Activated T-cell treated with anti-CD3 and anti-CD28 coated beads, Interleukin-2, amount 50 U/mL, for 1 hour (primary cell): ENCODE measurements around the gene BTBD16.

ENCODE experiments used
- DNase-seq: peaks from one replicate; pipeline ENCODE4 v3.0.0-alpha.2; 2020

BTBD16 gene

GRCh38 chr10:122323941-122324675 lies 53.0 kb downstream of the BTBD16 start:
- DNase-seq, result no peak

DNA sequence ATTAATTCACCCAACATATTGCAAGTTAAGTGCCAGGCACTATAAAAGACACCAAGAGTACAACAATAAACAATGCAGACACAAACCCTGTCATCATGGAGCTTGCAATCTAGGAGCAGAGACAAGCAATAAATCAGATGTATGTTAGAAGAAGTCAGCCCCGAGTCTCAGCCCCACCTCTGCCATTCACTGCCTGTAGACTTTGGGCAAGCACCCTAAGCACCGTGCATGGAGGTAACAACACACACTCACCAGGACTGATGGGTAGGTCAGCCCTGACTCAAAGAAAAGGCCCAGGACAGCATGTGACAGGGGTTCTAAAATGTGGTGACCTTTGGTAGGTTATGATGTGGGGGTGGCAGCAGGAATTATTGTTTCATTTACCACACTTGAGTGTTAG lies 54.1 kb downstream of the BTBD16 start:
- no peak for DNase-seq

GRCh38 chr10:122326385-122326784 lies 55.3 kb downstream of the BTBD16 start:
- no peak for DNase-seq

- DNase-seq, result no peak
These were observed 55.7 kb downstream of the BTBD16 start for GRCh38 chr10:122326806-122327205.

DNA sequence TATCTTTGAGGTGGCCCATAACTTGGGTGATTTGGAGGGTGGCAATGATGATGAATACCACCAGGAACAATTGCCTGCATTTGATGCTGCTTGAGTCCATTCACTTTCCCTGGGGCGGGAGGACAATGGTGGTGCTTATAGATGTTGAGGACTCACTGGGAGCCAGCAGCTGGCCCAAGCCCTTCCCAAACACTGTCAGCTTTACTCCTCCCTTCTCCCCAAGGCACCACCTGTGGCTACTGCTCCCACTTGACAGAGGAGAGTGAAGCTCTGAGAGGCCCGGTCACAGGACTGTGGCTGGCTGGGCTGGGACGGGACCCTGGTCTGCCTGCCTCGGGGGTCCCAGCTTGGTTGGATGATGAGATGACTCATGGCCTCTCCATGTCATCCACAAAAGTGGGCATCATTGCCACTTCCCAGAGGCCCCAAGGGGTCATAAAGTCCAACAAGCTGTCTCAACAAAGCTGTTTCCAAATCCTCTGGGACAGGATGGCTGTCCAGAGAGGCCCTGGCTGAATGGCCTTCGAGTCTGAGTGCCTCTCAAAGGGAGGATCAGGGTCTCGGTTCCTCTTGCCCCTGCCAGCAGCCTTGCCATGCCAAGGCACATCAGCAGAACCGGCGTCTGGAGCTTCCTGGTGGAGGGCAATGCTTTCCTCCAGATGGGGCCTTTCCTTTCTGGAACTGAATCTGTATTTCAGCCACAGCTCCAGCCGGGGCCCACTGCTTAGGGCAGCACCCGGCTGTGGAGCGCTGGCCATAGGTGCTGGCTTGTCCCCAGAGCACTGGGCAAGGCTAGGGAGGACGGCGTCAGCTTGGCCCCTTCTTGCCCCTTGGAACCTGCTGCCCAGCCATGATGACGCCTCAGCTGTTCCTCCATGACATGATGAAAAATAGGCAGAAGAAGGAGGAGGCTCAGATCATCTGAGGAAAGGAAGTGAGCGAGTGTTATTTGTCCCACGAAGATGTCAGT lies 56.4 kb downstream of the BTBD16 start:
- DNase-seq, result no peak

DNA sequence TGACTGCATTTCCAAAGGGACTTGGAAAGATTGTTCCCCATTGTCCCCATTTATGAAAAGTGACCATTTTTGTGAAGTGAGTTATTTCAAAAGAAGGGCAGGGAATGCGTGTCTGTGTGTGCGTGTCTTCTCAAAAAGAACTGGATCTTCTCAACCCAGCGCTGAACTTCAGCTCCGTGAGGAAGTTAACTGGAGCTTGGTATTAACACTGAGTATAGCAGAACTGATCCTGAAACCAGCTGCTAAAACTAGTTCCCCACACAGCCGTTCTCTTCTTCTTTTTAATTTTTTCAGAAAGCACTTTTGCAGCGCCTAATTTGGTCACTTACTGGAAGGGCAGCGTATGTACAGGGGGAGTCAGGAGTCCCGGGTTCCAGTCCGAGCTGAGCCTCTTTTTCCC lies 57.6 kb downstream of the BTBD16 start:
- DNase-seq, result no peak

DNA sequence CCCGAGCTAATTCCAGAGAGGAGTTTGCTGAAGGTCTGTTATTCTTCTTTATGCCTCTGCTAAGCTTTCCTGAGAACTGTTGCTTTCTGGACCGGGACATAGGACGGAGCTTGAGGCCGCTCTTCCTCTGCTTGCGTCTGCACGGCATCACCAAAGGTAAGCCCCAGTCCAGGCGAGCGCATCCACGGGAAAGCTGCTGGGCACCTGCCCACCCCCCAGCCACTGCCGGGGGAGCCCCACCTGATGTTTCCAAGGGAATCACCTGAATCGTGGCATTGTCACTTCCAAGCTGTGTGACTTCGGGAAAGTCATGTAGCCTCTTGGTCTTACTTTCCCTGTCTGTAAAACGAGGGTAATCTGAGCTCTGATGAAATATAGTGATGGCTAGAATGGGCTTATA lies 58.3 kb downstream of the BTBD16 start:
- no peak for DNase-seq

DNA sequence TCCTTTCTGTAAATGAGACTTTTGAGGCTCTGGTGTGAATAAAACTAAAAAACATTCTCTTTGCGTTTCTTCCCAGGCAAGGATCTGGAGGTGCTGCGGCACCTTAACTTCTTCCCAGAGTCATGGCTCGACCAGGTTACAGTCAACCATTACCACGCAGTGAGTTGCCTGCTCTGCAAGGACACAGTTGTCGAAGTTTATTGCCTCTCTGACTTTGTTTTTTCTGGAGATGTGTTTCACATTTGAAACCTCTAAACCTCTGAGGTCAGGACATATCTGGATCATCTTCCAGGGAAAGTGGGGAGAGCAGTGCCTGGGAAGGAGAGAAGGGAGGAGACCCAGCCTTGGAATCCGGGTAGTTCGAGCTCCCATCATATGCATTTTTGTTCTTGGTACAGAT lies 60.0 kb downstream of the BTBD16 start:
- no peak for DNase-seq

DNA sequence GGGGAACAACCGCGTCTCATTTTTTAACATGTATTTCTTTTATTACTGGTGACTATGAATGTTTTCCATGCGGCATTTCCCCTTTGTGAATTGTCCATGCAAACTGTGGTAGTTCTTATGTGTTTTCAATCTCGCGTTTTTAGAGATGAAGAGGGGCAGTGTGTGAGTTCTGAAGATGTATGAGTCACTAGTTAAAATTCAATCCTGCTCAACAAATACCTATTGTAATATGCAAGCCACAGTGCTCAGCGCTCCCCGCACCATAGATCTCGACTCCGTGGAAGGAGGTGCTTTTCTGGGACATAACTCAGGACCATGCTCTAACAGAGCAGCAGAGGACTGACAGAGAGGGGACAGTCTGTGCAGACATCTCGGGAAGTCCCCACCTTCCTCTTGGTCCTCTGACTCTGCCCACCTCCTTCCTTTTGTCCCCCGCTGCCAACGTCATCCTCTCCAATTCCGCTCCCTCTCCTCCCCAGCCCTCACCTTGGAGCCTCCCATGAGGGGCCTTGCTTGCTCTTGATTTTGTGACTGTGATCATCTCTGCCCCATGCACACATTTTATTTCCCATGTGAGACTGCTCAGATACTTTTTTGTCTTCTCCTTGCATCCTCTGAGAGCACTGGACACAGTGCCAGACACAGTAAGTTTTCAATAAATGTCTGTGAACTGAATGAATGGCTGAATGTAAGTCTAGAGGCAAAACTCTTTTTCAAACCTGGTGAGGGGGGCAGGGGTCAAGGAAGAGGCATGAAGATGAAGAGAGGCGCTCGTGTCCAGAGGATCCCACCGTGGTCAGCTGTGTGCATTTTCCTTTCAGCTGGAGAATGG lies 60.7 kb downstream of the BTBD16 start:
- DNase-seq, result no peak

DNA sequence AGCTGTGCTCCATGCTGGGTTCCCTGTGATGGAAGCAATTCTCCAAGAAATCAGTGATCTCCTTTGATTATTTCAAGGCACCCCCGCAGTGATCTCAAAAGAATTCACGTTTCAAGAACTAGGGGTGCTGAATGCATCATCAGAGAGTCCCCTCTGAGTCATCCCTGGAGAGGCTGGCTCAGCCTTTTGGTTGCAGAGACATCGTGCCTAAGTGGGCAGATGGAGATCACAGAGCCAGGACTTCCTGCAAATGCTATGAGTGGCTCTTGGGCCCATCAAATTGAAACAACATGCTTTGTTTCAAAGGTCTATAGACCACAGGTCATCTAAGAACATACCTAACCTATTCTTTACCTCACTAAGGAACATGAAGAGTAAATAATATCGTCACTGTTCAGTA lies 61.9 kb downstream of the BTBD16 start:
- DNase-seq, result no peak

DNA sequence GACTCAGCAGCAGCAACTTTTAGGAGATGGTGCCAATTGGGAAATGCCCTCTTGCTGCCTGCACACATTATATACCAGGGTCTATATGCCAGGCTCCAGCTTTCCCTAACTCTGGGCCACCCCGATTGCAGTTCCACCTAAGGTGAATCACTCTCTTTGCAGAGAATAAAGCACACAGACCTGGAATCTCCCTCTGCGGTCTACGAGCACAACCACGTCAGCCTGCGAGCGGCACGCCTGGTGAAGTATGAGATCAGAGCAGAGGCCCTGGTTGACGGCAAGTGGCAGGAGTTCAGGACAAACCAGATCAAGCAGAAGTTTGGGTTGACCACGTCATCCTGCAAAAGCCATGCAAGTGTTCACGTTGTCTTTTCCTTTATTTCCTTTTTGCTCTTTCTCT lies 65.2 kb downstream of the BTBD16 start:
- DNase-seq, result no peak

DNA sequence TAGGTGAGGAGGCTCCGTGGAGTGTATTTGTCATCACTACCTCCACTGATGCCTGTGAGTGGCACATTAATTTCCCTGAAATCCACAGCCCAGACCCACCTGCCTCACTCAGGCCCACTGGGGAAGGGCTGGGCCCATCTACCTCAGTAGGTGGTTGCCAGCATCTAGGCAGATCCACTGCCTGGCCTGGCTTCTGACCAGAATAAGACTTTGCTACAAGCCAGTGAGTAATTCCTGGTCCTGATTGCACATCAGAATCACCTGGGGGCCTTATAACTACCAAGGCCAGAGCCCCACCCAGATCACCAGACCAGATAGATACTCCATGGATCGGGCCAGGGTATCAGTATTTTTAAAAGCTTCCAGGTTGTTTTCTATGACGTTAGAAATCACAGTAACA lies 65.9 kb downstream of the BTBD16 start:
- no peak for DNase-seq

DNA sequence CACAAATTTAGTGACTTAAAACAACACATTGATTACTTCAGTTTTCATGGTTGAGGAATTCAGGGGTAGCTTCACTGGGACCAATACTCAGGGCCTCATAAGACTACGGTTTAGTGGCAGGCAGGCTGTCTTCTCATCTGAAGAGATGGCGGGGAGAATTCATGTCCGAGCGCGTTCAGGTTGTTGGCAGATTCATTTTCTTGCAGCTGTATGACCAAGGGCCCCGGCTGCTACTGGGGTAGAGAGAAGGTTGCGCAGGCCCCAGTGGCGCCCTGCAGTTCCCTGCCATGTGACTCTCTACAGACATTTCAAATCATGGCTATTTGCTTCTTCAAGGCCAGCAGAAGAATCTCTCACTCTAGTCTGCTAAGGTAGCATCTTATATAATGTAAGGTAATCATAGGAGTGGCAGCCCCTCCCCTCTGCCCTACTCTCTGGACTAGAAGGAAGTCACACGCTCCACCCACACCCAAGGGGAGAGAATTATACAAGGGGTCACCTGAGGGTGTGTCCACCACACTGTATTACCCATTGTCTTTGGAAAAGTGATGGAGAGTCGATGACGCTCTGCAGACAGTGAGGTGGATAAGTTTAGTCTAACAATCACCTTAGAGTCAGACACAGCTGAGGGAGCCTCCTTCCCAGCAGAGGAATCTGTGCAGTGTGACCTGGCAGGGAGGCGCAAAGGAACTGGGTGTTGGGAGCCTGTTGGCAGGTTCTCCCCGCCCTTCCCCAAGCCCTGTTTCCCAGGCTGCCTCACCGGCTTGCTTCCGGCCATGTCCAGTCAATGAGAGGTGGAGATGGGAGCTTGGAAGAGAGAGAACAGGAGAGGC lies 67.7 kb downstream of the BTBD16 start:
- no peak for DNase-seq

- no peak for DNase-seq
These were observed 70.2 kb downstream of the BTBD16 start for GRCh38 chr10:122341141-122341810.

DNA sequence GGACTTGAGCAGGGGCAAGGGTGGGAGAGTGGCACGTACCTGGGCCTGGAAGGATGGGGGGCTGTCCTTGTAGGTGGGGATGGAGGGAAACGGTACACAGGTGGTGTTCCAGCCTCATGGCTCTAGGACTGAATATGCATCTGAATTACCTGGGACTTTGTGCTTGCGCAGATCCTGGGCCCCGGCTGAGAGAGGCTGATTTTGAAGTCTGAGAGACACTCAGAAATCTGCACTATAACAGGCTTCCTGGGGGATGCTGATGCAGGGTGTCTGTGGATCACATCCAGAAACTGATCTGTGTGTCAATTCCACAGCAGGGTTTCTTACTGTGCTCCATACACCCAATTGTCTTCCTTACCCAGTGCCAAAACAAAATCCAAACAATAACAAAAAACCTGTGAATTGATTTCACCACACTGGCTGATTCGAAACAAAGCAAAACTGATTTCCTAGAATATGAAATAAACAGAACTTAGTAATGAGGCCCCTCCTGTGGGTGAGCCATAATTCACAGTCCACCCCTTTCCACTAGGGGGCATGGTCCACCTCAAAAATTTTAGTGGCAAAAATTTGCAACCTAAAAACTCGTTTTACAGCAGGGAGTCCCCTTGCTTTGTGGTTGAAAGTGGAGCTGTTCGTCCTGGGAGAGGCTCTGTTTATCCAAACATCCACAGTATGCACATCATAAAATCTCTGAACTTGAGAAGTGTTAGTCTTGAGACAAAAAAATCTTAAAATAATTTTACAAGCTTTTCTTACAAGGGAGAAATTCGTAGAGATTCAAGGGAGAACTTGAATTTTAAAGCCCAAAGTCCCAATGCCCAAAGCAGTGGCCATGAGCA lies 71.4 kb downstream of the BTBD16 start:
- peak; percentile 54 for DNase-seq

DNA sequence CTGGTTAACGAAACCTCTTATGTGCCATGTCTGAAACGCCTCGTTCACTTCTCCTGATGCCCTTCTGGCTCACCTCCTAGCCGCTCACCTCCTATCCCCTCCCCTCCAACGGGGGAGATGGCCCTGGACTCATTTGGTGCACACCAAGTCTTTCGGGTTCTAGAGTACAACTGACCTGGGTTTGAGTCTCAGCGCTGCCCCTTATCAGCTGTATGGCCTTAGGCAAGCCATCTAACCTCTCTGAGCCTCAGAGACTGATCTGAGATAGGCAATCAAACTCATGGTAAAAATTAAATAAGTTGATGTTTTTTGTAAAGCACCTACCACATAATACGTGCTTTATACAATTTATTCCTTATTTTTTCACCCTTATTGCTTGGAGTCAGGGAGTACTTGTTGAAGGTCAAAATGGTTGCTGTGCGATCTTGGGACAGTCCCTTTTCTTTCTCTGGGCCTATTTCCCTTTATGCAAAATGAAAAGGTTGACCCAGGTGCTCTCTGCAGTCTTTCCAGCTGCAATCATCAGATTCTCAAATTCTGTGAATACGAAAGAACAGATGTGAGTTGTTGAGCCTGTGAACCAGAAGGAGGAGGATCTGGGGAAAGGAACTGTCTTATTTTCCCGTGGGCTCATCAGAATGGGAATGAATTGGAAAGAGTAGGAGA lies 72.2 kb downstream of the BTBD16 start:
- no peak for DNase-seq

DNA sequence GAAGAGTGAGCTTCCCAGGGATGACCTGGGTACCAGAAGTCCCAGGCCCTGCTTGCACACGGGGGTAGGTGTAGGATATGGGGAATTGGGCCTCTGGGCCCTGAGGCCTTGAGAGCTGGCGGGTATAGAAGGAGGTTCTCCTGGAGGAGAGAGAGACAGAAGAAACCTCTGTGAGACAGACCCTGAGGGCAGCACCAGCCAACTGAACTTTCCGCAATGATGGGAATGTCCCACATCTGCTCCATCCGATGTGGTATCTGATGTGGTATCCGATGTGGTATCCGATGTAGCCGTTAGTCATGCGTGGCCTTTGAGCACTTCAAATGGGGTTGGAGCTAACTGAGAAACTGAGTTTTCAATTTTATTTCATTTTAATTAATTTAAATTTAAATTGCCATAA lies 72.8 kb downstream of the BTBD16 start:
- DNase-seq, result no peak

DNA sequence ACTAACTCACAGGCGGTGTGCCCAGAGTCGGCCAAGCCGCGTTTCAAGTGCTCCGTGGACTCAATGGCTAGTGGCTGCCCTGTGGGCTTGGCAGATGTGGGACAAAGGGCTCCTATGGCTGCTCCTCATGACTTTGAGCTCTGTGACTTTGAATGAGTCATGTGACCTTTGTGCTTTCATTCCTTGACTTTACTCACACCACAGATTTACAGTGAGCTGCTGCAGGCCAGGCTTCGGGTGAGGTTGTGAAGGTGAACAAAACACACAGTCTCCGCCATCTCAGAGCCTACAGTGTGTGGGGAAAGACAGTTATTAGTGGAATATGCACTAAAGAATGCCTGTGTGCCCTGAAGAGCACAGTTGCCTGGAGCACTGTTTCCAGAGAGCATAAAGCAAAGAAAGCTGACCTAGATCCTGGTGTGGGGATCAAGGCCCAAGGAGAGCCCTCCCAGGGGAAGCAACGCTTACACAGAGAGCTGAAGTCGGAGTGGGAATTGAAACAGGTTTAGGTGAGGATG lies 73.7 kb downstream of the BTBD16 start:
- DNase-seq, result no peak

DNA sequence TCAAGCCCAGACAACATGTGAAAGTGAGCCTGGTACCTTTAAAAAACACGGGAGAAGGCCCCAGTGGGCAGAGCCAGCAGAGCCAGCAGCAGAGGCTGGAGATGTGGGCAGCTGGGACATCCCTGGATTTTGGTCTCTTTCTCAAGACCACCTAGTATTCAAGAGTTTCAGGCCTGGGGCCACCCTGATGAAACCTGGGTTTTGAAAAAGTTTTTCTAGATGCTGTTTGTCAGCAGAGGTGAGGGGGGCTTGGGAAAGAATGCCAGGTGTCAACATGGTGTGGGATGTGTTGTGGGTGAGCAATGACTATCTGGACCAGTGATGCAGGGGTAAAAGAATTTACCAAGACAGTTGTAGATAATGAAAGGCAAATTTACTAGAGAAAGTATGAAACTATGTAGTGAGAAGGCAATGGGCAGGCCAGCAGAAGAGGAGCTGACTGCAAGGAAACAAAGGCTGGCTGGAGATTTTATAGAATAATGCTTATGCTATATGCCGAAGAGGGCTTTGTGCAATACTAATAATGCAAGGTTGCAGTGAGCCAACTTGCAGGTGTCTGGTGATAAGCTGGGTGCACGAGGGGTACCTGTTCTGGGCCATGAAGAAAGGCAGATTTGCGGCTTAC lies 75.3 kb downstream of the BTBD16 start:
- no peak for DNase-seq
